Measurements from ENCODE around the gene TSEN2.

TSEN2 gene

GRCh38 chr3:12486001-12486400 lies 1.7 kb downstream of the TSEN2 start:
- TF ChIP-seq, protein P1, sequence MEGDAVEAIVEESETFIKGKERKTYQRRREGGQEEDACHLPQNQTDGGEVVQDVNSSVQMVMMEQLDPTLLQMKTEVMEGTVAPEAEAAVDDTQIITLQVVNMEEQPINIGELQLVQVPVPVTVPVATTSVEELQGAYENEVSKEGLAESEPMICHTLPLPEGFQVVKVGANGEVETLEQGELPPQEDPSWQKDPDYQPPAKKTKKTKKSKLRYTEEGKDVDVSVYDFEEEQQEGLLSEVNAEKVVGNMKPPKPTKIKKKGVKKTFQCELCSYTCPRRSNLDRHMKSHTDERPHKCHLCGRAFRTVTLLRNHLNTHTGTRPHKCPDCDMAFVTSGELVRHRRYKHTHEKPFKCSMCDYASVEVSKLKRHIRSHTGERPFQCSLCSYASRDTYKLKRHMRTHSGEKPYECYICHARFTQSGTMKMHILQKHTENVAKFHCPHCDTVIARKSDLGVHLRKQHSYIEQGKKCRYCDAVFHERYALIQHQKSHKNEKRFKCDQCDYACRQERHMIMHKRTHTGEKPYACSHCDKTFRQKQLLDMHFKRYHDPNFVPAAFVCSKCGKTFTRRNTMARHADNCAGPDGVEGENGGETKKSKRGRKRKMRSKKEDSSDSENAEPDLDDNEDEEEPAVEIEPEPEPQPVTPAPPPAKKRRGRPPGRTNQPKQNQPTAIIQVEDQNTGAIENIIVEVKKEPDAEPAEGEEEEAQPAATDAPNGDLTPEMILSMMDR (IDR thresholded peaks at IDR 0.05; ENCODE audit: control extremely low read depth, extremely low read depth, low read depth, missing control alignments): no peak
- no peak for DNase-seq (ENCODE audit: extremely low spot score)
- POLR2A ChIA-PET: no interaction called here
- CTCF ChIA-PET: interaction anchor here (0.9 to 12.8 kb wide), 4 partner anchors 10 to 350 kb away, joined by 3 to 278 read pairs (median 10); no protein-coding TSS in a partner anchor

- CTCF ChIA-PET: interaction anchor here (1.0 to 12.8 kb wide), 3 partner anchors 9 to 351 kb away, joined by 5 to 278 read pairs (median 14); no protein-coding TSS in a partner anchor
- TF ChIP-seq, protein P1 (IDR thresholded peaks at IDR 0.05; ENCODE audit: control extremely low read depth, extremely low read depth, low read depth, missing control alignments): no peak
- POLR2A ChIA-PET: no interaction called here
- DNase-seq (ENCODE audit: extremely low spot score): no peak
Observed at GRCh38 chr3:12486916-12487315, 2.6 kb downstream of the TSEN2 start.

GRCh38 chr3:12487336-12487735 lies 3.1 kb downstream of the TSEN2 start:
- CTCF ChIA-PET: interaction anchor here (0.7 kb wide), 1 partner anchor 16 kb away, joined by 3 read pairs; no protein-coding TSS in a partner anchor
- no peak for DNase-seq (ENCODE audit: extremely low spot score)
- TF ChIP-seq, protein P1 (IDR thresholded peaks at IDR 0.05; ENCODE audit: control extremely low read depth, extremely low read depth, low read depth, missing control alignments): no peak
- POLR2A ChIA-PET: no interaction called here

- TF ChIP-seq, protein P1 (IDR thresholded peaks at IDR 0.05; ENCODE audit: control extremely low read depth, extremely low read depth, low read depth, missing control alignments): no peak
- ChIA-PET POLR2A (no interaction called here), CTCF (interaction anchor here (0.7 to 1.4 kb wide), 2 partner anchors 15 to 353 kb away, joined by 3 to 4 read pairs; no protein-coding TSS in a partner anchor)
- no peak for DNase-seq (ENCODE audit: extremely low spot score)
Observed at GRCh38 chr3:12487786-12488185, 3.5 kb downstream of the TSEN2 start.

DNA sequence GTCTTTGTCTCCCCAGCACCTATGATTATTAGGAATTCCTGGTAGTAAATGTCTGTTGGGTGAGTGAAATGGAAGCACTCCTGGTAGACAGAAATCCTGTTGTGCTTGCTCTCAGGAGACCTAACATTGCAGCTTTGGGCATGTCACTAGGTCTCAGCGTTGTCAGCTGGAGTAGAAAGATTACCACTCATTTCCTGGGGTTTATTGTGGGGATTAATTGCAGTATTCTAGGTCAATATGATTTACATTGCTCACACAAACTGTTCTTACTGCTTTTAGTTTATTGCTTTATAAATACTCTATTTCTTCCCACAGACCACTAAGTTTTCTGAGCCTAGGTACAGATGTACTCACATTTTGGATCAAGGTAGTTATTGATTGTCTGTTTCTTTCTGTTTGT lies 5.1 kb downstream of the TSEN2 start:
- POLR2A ChIA-PET: no interaction called here
- DNase-seq (ENCODE audit: extremely low spot score): no peak
- CTCF ChIA-PET: interaction anchor here (1.2 to 1.4 kb wide), 2 partner anchors 10 to 354 kb away, joined by 3 to 4 read pairs; no protein-coding TSS in a partner anchor
- TF ChIP-seq, protein P1 (IDR thresholded peaks at IDR 0.05; ENCODE audit: control extremely low read depth, extremely low read depth, low read depth, missing control alignments): no peak

DNA sequence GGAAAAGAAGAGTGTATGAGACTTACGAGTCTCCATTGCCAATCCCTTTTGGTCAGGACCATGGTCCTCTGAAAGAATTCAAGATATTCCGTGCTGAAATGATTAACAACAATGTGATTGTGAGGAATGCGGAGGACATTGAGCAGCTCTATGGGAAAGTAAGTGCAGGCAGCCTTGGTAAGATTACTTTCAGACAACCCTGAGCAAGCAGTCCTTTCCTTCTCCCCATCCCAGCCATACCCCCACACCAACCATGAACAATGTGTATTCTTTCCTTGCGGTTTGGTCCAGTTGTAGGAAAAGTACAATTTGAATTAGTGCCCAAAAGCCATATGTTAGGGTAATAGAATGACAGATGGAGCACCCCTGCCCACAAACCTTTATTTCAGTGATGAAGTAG lies 5.6 kb downstream of the TSEN2 start:
- DNase-seq (ENCODE audit: extremely low spot score): no peak
- TF ChIP-seq, protein P1 (IDR thresholded peaks at IDR 0.05; ENCODE audit: control extremely low read depth, extremely low read depth, low read depth, missing control alignments): no peak
- CTCF ChIA-PET: no interaction called here
- POLR2A ChIA-PET: no interaction called here

Data from GM10248 (cell line).